HepG2 (cell line): ENCODE data around the gene PLGRKT. TPM values are rescaled to one million over a fixed set of nuclear protein-coding genes. Genes with fewer than 3 reads are reported as not detected.

Experiments
- ATAC-seq: fragments of 200-7000 bp; cut with Tn5 transposase; 3 replicates; pipeline ENCODE4 v1.9.1; 2020; ENCODE audit warnings: mild to moderate bottlenecking, moderate library complexity
- BruUV-seq: library from RNA; stranded (reverse); fragments of 400-500 nt; replicated peaks from 2 replicates; lab custom pipeline; 2021; lab: Mats Ljungman, UMichigan
- CTCF ChIA-PET: fragments of 300-600 bp; formaldehyde crosslinking; extraction: SDS; loops from one replicate; lab custom pipeline; 2021; ENCODE audit warnings: low total read pairs, inconsistent platforms, low intra/inter-chr PET ratio; lab: Yijun Ruan, JAX
- POLR2A ChIA-PET: fragments of 350-600 bp; sonication (Branson Sonifier 250); formaldehyde crosslinking; loops from one replicate; lab custom pipeline; 2020; ENCODE audit warnings: antibody characterized with exemption, inconsistent platforms; lab: Yijun Ruan, JAX
- DNase-seq: peaks from one replicate; pipeline ENCODE4 v3.0.0-alpha.2; 2015; ENCODE audit warnings: low spot score
- FAIRE-seq: peaks from 3 replicates; lab custom pipeline; 2011; peaks lifted over from hg19 to GRCh38; lab: Jason Lieb, UNC
- H2AFZ ChIP-seq: one replicate; pipeline ENCODE4 v1.6.1; 2011; ENCODE audit warnings: low read length, inconsistent platforms
- H3K27ac ChIP-seq: fragments of 300-600 bp; 3 replicates; pipeline ENCODE4 v1.8.0; 2011; ENCODE audit warnings: mixed run types, mild to moderate bottlenecking, mixed read lengths, low read length, inconsistent platforms; ENCODE audit not compliant: insufficient read depth; ENCODE audit errors: extremely low read length
- H3K27me3 ChIP-seq, 2 experiments: fragments of 200-600 bp in 1 of 2; 2 replicates in 1 of 2; 3 replicates in 1 of 2; pipeline versions ENCODE4 v1.6.0 to v1.8.0; 2011; ENCODE audit warnings: low read length in 2 of 2, mild to moderate bottlenecking in 2 of 2, moderate library complexity in 2 of 2, inconsistent platforms in 1 of 2; ENCODE audit not compliant: insufficient read depth in 2 of 2, control insufficient read depth in 1 of 2
- H3K36me3 ChIP-seq, 2 experiments: fragments of 200-600 bp in 1 of 2; replicated peaks in 1 of 2; 2 replicates in 1 of 2; 3 replicates in 1 of 2; pipeline versions ENCODE4 v1.5.1 to v1.8.0; 2011; ENCODE audit warnings: low read length in 2 of 2, inconsistent platforms in 1 of 2; ENCODE audit not compliant: insufficient read depth in 2 of 2, control insufficient read depth in 1 of 2
- H3K4me1 ChIP-seq: 2 replicates; pipeline ENCODE4 v1.5.1; 2012; ENCODE audit warnings: low read length, inconsistent platforms; ENCODE audit not compliant: insufficient read depth
- H3K4me2 ChIP-seq: 2 replicates; pipeline ENCODE4 v1.6.0; 2011; ENCODE audit warnings: low read depth, low read length, inconsistent platforms
- H3K4me3 ChIP-seq, 3 experiments: fragments of 200-600 bp in 1 of 3; sonication (generic), shearing (Covaris generic) in 1 of 3; replicated peaks in 1 of 3; 2 replicates each; pipeline ENCODE4 v1.5.1; 2011 to 2016; ENCODE audit warnings: low read length in 3 of 3, inconsistent platforms in 2 of 3, low read depth in 2 of 3, mild to moderate bottlenecking in 2 of 3, control low read depth in 1 of 3, mixed read lengths in 1 of 3; ENCODE audit not compliant: insufficient read depth in 1 of 3
- H3K79me2 ChIP-seq: one replicate; pipeline ENCODE4 v1.6.1; 2011; ENCODE audit warnings: low read length, inconsistent platforms; ENCODE audit not compliant: insufficient read depth
- H3K9ac ChIP-seq: 2 replicates; pipeline ENCODE4 v1.6.0; 2011; ENCODE audit warnings: mild to moderate bottlenecking, low read depth, low read length, inconsistent platforms; ENCODE audit not compliant: insufficient read depth
- H3K9me3 ChIP-seq: 2 replicates; pipeline ENCODE4 v1.5.1; 2012; ENCODE audit warnings: mild to moderate bottlenecking, low read length
- H4K20me1 ChIP-seq: 2 replicates; pipeline ENCODE4 v1.6.0; 2011; ENCODE audit warnings: inconsistent platforms, mild to moderate bottlenecking, low read length, moderate library complexity; ENCODE audit not compliant: insufficient read depth
- HNRNPUL1 ChIP-seq: fragments of 200-400 bp; formaldehyde crosslinking; IDR thresholded peaks from 2 replicates; pipeline ENCODE4 v1.6.1; 2017; ENCODE audit warnings: low read depth, mild to moderate bottlenecking, low read length, moderate library complexity
- ZFP1 ChIP-seq: IDR thresholded peaks from 2 replicates; pipeline ENCODE4 v1.6.1; 2016
- ZNF337 ChIP-seq: sonication (generic); formaldehyde crosslinking; IDR thresholded peaks from 2 replicates; pipeline ENCODE4 v1.5.1; 2020; ENCODE audit warnings: missing genetic modification reagents, low read depth, mild to moderate bottlenecking, borderline replicate concordance
- ZNF572 ChIP-seq: sonication (generic); formaldehyde crosslinking; IDR thresholded peaks from 2 replicates; pipeline ENCODE4 v1.5.1; 2020; ENCODE audit warnings: mild to moderate bottlenecking, missing genetic modification reagents
- ZNF629 ChIP-seq: sonication (generic); formaldehyde crosslinking; conservative IDR thresholded peaks from 2 replicates; pipeline ENCODE4 v1.5.0; 2020; ENCODE audit warnings: missing genetic modification reagents
- ZNF790 ChIP-seq: sonication (generic); formaldehyde crosslinking; IDR thresholded peaks from 2 replicates; pipeline ENCODE4 v1.8.0; 2022; ENCODE audit warnings: missing genetic modification reagents, mild to moderate bottlenecking, borderline replicate concordance
- WGBS: methylation state at CpG from one replicate; pipeline ENCODE4 v1.1.6; 2017; ENCODE audit warnings: low lambda C conversion rate; 5-methylcytosine and 5-hydroxymethylcytosine counted together
- in situ Hi-C: cut with HindIII; loops from 2 replicates; pipeline ENCODE4 v1.10.0; 2017; ENCODE audit warnings: low pct_unique_long_range_greater_than_20kb; ENCODE audit not compliant: extremely low pct_ligation_motif_present
- intact Hi-C: fragments of 100-400 bp; cut with micrococcal nuclease; formaldehyde crosslinking; loops from one replicate; pipeline ENCODE4 v1.10.0; 2022; ENCODE audit not compliant: unreplicated experiment
- polyA plus RNA-seq, 8 experiments: library from polyadenylated mRNA; depleted of rRNA in 3 of 8; stranded (reverse) in 7 of 8; unstranded in 1 of 8; fragments of >200 nt; fragmentation: Illumina TruSeq in 4 of 8; extraction: Trizol in 4 of 8; gene quantifications; 2 replicates each; pipeline versions ENCODE4 v1.2.1 to v1.2.3, GENCODE V29; 2011 to 2016; ENCODE audit warnings: low read depth in 4 of 8, missing spikeins in 1 of 8, mixed read lengths in 1 of 8; ENCODE audit not compliant: insufficient read depth in 1 of 8
- total RNA-seq, 5 experiments: library from RNA; depleted of rRNA; stranded (reverse); fragments of >200 nt; fragmentation: Illumina TruSeq; extraction: Trizol; gene quantifications; 2 replicates each; pipeline ENCODE4 v1.2.3, GENCODE V29; 2016; ENCODE audit warnings: low read depth in 1 of 5
- TF ChIP-seq, protein P1 (sequence below): sonication (generic); formaldehyde crosslinking; IDR thresholded peaks from 2 replicates; pipeline ENCODE4 v1.4.0; 2020; ENCODE audit warnings: missing genetic modification reagents
- TF ChIP-seq, protein P2 (sequence below): sonication (generic); formaldehyde crosslinking; IDR thresholded peaks from 2 replicates; pipeline ENCODE4 v1.5.0; 2020; ENCODE audit warnings: missing genetic modification reagents

The PLGRKT gene
- total and polyA plus RNA-seq, 2 of the 13 experiments (the other 11 are each of a cell fraction or from before 2014, with no cell fraction given), result 5.0 to 15.8 TPM

DNA sequence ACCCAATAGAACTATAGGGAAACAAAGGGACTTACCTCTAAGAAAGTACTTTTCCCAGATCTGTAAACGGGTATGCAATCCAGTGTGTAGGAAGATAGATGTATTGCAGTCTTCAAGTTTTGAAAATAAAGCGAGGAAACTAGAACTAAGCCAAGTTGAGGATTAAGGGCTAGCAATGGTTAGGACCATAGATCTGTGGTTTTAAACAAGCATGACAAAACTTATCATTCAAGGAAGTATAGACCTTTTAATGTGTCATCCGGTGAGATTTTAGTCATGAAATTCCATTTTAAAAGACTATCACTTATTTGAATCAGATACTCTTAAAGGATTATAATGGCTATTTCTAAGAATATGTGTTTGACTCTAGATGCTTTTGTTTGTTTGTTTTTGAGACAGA, 33.1 kb upstream of the PLGRKT start:
- ChIA-PET CTCF (no interaction called here), POLR2A (no interaction called here)
- Histone ChIP-seq H3K9ac (no peak overlapping the region), H3K27ac (no peak overlapping the region), H3K27me3 (0 out of 5 replicates have a peak, but pooled peaks cover 0 to 3% of the 10 kb centered on the region in 2 experiments), H3K36me3 (no peaks in the 10 kb centered on the region), H3K79me2 (no peaks in the 10 kb centered on the region), H3K4me2 (no peak overlapping the region), H3K4me3 (no peak overlapping the region), H3K4me1 (no peaks in the 10 kb centered on the region), H4K20me1 (no peaks in the 10 kb centered on the region), H3K9me3 (no peaks in the 10 kb centered on the region), H2AFZ (no peak overlapping the region)
- no TSS peak for BruUV-seq
- in situ Hi-C loops (no loop called here), intact Hi-C loops (no loop called here)
- FAIRE-seq (no peak), ATAC-seq (no peak), DNase-seq (no peak)
- 31% methylated on average over 3 of the region's 3 CpGs for WGBS
- TF ChIP-seq ZNF629 (CRISPR knock-in tag), result no peak
- TF ChIP-seq ZFP1 (CRISPR knock-in tag), result no peak
- TF ChIP-seq, protein P1, sequence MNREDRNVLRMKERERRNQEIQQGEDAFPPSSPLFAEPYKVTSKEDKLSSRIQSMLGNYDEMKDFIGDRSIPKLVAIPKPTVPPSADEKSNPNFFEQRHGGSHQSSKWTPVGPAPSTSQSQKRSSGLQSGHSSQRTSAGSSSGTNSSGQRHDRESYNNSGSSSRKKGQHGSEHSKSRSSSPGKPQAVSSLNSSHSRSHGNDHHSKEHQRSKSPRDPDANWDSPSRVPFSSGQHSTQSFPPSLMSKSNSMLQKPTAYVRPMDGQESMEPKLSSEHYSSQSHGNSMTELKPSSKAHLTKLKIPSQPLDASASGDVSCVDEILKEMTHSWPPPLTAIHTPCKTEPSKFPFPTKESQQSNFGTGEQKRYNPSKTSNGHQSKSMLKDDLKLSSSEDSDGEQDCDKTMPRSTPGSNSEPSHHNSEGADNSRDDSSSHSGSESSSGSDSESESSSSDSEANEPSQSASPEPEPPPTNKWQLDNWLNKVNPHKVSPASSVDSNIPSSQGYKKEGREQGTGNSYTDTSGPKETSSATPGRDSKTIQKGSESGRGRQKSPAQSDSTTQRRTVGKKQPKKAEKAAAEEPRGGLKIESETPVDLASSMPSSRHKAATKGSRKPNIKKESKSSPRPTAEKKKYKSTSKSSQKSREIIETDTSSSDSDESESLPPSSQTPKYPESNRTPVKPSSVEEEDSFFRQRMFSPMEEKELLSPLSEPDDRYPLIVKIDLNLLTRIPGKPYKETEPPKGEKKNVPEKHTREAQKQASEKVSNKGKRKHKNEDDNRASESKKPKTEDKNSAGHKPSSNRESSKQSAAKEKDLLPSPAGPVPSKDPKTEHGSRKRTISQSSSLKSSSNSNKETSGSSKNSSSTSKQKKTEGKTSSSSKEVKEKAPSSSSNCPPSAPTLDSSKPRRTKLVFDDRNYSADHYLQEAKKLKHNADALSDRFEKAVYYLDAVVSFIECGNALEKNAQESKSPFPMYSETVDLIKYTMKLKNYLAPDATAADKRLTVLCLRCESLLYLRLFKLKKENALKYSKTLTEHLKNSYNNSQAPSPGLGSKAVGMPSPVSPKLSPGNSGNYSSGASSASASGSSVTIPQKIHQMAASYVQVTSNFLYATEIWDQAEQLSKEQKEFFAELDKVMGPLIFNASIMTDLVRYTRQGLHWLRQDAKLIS (CRISPR knock-in tag), result no peak
- TF ChIP-seq HNRNPUL1, result no peak
- TF ChIP-seq ZNF572 (CRISPR knock-in tag), result no peak
- TF ChIP-seq ZNF337 (CRISPR knock-in tag), result no peak
- TF ChIP-seq, protein P2, sequence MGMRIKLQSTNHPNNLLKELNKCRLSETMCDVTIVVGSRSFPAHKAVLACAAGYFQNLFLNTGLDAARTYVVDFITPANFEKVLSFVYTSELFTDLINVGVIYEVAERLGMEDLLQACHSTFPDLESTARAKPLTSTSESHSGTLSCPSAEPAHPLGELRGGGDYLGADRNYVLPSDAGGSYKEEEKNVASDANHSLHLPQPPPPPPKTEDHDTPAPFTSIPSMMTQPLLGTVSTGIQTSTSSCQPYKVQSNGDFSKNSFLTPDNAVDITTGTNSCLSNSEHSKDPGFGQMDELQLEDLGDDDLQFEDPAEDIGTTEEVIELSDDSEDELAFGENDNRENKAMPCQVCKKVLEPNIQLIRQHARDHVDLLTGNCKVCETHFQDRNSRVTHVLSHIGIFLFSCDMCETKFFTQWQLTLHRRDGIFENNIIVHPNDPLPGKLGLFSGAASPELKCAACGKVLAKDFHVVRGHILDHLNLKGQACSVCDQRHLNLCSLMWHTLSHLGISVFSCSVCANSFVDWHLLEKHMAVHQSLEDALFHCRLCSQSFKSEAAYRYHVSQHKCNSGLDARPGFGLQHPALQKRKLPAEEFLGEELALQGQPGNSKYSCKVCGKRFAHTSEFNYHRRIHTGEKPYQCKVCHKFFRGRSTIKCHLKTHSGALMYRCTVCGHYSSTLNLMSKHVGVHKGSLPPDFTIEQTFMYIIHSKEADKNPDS (CRISPR knock-in tag), result no peak
- no peak for TF ChIP-seq ZNF790 (CRISPR knock-in tag)
